Breast epithelium (tissue), 4 donors: ENCODE data around the gene CNOT1. TPM values are rescaled to one million over a fixed set of nuclear protein-coding genes. Genes with fewer than 3 reads are reported as not detected.

Source experiments
- DNase-seq, 2 donors: peaks; one replicate each; pipeline ENCODE4 v3.0.0-alpha.2; 2019; ENCODE audit warnings: low spot score in 2 of 2
- H3K27ac ChIP-seq, 2 donors: fragments of 200-600 bp; sonication (generic) in 1 of 2; one replicate each; pipeline ENCODE4 v1.5.1; 2016 to 2019; ENCODE audit warnings: mild to moderate bottlenecking in 1 of 2
- H3K27me3 ChIP-seq, 2 donors: fragments of 200-600 bp; sonication (generic) in 1 of 2; one replicate each; pipeline versions ENCODE4 v1.5.1 to v1.6.0; 2017 to 2019; ENCODE audit warnings: control low read depth in 1 of 2, mild to moderate bottlenecking in 1 of 2
- H3K36me3 ChIP-seq: fragments of 200-600 bp; one replicate; pipeline ENCODE4 v1.5.1; 2019
- H3K4me1 ChIP-seq, 2 donors: fragments of 200-600 bp; sonication (generic); one replicate each; pipeline ENCODE4 v1.5.1; 2016 to 2019; ENCODE audit warnings: control low read depth in 1 of 2
- H3K4me3 ChIP-seq, 3 donors: fragments of 200-600 bp; sonication (generic); 1 replicate in 2 of 3; 2 replicates in 1 of 3; pipeline ENCODE4 v1.5.1; 2016 to 2019; ENCODE audit warnings: mild to moderate bottlenecking in 3 of 3, moderate library complexity in 2 of 3
- H3K9me3 ChIP-seq, 2 donors: fragments of 200-600 bp; sonication (generic) in 1 of 2; one replicate each; pipeline ENCODE4 v1.5.1; 2016 to 2019; ENCODE audit warnings: control low read depth in 1 of 2
- POLR2A ChIP-seq: fragments of 450-650 bp; IDR thresholded peaks from one replicate; pipeline ENCODE4 v1.6.1; 2016; ENCODE audit warnings: antibody characterized with exemption, mild to moderate bottlenecking, moderate library complexity
- POLR2AphosphoS5 ChIP-seq, 3 donors: sonication (generic); formaldehyde crosslinking; IDR thresholded peaks; one replicate each; pipeline ENCODE4 v1.6.1; 2017; ENCODE audit warnings: antibody characterized with exemption in 3 of 3
- intact Hi-C: fragments of 100-400 bp; cut with DNase I; formaldehyde crosslinking; loops from one replicate; pipeline ENCODE4 v1.15.1; 2023; ENCODE audit warnings: low total_unique reads
- total RNA-seq, 3 donors: library from RNA; depleted of rRNA; stranded (reverse); fragments of >200 nt; gene quantifications; one replicate each; pipeline ENCODE4 v1.1.0, GENCODE V29; 2016
- TF ChIP-seq, protein P1 (sequence below), 3 donors: fragments of 450-650 bp; IDR thresholded peaks; one replicate each; pipeline ENCODE4 v1.5.1; 2016 to 2017; ENCODE audit warnings: antibody characterized with exemption in 3 of 3, mild to moderate bottlenecking in 3 of 3, moderate library complexity in 3 of 3

CNOT1 gene
- total RNA-seq, 3 donors from 2014 or later, result 106 to 140 (median 117) TPM

DNA sequence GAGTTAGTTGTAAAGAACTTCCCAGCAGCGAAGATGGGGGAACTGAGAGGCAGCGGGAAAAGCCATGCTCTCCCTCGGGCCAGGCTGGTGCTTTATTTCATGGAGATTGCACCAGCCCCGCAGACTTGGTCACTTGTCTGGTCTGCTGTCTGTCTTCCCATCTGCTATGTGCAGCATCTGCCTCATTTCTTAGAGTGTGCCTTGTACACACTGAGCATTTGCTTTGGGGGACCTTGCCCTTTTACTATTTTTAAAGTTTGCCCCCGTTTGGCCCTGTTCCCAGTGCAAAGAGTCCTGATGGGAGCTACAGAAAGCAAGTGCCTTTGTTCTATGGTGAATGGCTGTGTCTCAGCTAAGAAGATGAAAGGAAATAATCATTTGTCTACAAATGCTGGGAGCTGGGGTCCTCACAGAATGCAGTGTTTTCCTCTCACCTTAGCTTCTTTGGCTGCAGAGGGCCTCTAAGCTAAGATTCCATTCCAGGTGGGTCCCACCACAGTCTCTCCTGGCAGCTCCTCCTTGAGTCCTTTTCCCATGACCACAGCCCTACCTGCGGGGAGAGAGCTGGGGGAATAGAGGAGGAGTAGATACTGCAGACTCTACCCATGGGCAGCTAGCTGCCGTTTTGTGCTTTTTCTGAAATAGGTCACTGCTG, 25.1 kb upstream of the CNOT1 start:
- TF ChIP-seq POLR2AphosphoS5 (IDR thresholded peaks at IDR 0.05) (no peak), POLR2A (no peak)
- TF ChIP-seq, protein P1, sequence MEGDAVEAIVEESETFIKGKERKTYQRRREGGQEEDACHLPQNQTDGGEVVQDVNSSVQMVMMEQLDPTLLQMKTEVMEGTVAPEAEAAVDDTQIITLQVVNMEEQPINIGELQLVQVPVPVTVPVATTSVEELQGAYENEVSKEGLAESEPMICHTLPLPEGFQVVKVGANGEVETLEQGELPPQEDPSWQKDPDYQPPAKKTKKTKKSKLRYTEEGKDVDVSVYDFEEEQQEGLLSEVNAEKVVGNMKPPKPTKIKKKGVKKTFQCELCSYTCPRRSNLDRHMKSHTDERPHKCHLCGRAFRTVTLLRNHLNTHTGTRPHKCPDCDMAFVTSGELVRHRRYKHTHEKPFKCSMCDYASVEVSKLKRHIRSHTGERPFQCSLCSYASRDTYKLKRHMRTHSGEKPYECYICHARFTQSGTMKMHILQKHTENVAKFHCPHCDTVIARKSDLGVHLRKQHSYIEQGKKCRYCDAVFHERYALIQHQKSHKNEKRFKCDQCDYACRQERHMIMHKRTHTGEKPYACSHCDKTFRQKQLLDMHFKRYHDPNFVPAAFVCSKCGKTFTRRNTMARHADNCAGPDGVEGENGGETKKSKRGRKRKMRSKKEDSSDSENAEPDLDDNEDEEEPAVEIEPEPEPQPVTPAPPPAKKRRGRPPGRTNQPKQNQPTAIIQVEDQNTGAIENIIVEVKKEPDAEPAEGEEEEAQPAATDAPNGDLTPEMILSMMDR (IDR thresholded peaks at IDR 0.05), result no peak
- Histone ChIP-seq H3K4me3 (no peak overlapping the region), H3K27ac (no peak overlapping the region), H3K36me3 (no peaks in the 10 kb centered on the region), H3K4me1 (no peaks in the 10 kb centered on the region), H3K27me3 (no peaks in the 10 kb centered on the region), H3K9me3 (no peaks in the 10 kb centered on the region)
- intact Hi-C loops, result no loop called here
- DNase-seq, result no peak

DNA sequence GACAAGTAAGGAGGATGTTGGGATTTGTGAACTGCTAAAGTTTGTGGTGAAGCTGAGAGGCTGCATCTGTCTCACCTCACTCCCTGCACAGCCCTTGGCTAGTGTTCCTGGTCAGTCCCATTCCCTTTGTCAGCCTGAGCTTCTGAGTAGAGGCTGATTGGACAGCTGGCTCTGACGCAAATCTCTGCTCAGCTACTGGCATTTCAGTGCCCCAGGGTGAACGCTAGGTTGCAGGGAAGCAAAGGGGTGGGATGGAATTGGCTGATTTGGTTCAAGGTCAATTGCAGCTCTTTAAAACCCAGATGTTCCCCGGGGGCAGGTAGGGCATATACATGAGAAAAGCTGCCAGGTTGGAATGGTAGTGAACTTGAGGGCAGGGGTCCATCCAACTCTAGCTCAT, 23.1 kb upstream of the CNOT1 start:
- no peaks in the 10 kb centered on the region for H3K9me3 ChIP-seq
- no peak for DNase-seq
- no peaks in the 10 kb centered on the region for H3K36me3 ChIP-seq
- TF ChIP-seq POLR2A, result no peak
- TF ChIP-seq, protein P1 (IDR thresholded peaks at IDR 0.05), result no peak
- TF ChIP-seq POLR2AphosphoS5 (IDR thresholded peaks at IDR 0.05), result no peak
- no peak overlapping the region for H3K27ac ChIP-seq
- no peaks in the 10 kb centered on the region for H3K4me1 ChIP-seq
- intact Hi-C loops, result no loop called here
- H3K4me3 ChIP-seq, result no peak overlapping the region
- no peaks in the 10 kb centered on the region for H3K27me3 ChIP-seq

DNA sequence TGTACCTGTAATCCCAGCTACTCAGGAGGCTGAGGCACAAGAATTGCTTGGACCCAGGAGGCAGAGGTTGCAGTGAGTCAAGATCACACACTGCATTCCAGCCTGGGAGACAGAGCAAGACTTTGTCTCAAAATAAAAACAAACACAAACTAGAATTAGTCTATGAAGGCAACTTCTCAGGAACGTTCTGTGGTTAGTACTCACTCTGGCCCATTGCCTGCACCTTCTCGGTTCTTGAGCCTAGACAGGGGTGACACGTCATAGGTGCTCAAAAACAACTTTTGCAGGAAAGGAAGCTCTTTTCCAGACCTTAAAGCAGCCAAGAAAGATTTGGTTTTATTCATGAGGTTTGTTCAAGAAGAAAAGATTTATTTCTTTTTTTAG, 22.3 kb upstream of the CNOT1 start:
- no peak for DNase-seq
- Histone ChIP-seq H3K4me3 (no peak overlapping the region), H3K27me3 (no peaks in the 10 kb centered on the region), H3K27ac (no peak overlapping the region), H3K9me3 (no peaks in the 10 kb centered on the region), H3K36me3 (no peaks in the 10 kb centered on the region), H3K4me1 (no peaks in the 10 kb centered on the region)
- TF ChIP-seq, protein P1 (IDR thresholded peaks at IDR 0.05), result no peak
- TF ChIP-seq POLR2AphosphoS5 (IDR thresholded peaks at IDR 0.05) (no peak), POLR2A (no peak)
- intact Hi-C loops, result no loop called here

DNA sequence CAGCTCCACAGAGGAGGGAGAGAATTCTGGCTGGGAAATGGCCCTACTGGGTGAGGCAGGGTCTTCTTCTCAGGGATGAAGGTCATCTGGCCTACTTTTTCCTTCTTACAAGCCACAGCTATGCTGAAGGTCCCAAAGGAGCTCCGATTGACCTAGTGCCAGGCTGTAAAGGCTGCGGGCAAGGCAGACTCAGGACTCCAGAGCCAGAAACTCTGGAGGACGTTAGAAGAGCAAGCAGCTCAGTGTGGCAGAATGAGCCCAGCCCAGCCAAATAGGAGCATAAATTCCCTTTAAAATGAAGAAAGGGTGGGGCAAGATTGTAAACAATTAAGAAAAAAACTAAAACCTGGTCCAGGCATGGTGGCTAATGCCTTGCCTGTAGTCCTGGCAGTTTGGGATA, 20.1 kb upstream of the CNOT1 start:
- TF ChIP-seq POLR2A (no peak), POLR2AphosphoS5 (IDR thresholded peaks at IDR 0.05) (no peak)
- TF ChIP-seq, protein P1 (IDR thresholded peaks at IDR 0.05), result no peak
- no peak for DNase-seq
- Histone ChIP-seq H3K4me3 (no peak overlapping the region), H3K9me3 (no peaks in the 10 kb centered on the region), H3K36me3 (no peaks in the 10 kb centered on the region), H3K4me1 (no peaks in the 10 kb centered on the region), H3K27me3 (no peaks in the 10 kb centered on the region), H3K27ac (no peak overlapping the region)
- intact Hi-C loops, result no loop called here

DNA sequence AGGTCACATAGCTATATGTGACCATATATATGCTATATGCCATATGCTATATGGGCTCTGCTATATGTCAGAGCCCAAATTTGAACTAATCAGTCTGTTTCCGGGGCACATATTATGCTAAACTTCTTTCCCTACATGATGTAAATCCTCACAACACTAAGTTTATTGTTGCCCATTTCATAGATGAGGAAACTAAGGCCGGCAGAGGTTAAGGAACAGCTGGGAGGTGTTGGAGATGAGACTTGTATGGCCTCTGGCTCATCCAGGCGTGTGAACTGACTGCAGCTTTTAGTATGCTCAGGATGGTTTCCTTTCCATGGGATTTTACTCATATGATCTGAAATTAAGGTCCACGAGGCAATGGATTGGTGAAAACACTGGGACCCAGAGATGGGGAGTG, 17.5 kb upstream of the CNOT1 start:
- intact Hi-C loops, result no loop called here
- no peaks in the 10 kb centered on the region for H3K9me3 ChIP-seq
- no peak overlapping the region for H3K4me3 ChIP-seq
- H3K27me3 ChIP-seq, result no peaks in the 10 kb centered on the region
- no peaks in the 10 kb centered on the region for H3K4me1 ChIP-seq
- no peaks in the 10 kb centered on the region for H3K36me3 ChIP-seq
- TF ChIP-seq POLR2AphosphoS5 (IDR thresholded peaks at IDR 0.05) (no peak), POLR2A (no peak)
- TF ChIP-seq, protein P1 (IDR thresholded peaks at IDR 0.05), result no peak
- no peak for DNase-seq
- H3K27ac ChIP-seq, result no peak overlapping the region
